GM19238 (cell line): ENCODE results near the gene TBX18.

Source experiments
- DNase-seq: peaks from one replicate; pipeline ENCODE4 v3.0.0; 2011; ENCODE audit warnings: low spot score; ENCODE audit not compliant: insufficient read length

The TBX18 gene

DNA sequence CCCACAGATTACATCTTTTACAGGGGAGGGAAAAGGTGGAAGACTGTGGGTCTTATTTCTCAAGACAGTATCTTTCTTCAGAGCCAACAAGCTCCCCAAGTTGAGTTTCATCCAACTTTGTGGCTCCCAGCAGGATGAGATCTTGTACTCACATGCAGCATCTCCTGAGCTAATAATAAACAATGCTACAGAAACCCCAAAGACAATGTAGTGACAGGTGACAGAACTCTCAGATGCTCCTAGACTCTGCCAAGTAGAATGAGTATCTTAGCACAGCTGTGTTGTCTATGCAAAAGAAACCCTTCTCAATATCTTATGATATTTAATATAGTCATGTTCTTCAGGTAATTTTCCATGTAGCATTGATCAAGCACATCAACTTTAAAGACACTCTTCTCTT lies 90.0 kb downstream of the TBX18 start:
- no peak for DNase-seq

DNA sequence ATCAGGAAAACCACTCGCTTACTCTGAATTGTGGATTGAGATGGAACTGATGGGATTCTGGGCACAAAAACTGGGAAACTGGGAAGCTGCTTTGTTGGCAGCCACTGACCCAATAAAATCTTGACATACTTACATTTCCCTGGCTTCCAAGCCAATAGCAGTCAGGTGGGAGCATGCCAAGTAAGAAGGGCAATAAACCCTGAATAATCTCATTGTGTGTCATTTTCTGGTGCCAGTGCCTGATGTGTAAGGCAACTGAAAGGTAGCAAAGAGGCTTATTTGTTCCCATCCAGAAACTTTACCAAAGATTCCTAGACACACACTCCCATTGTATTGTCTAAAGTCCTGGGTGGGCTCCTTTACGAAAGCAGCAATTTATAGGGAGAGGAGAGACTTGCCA lies 93.2 kb downstream of the TBX18 start:
- no peak for DNase-seq

DNA sequence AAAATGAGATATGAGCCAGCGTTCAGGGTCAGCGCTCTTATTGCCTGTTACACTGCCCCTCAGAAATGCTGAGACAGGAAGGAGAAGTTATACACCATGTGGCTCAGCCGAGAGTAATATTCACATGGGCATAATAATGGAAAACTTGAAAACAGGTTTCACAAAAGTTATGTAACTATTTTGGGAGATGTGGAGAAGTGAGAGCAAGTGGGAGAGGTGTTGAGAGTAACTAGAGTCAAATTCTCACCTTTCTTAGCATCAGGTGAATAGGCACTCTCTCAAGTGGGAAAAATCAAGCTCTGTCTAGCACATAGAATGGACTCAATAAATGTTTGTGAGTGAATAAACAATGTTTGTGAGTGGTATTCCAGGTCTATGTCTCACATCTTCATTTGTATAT lies 94.5 kb downstream of the TBX18 start:
- no peak for DNase-seq

DNA sequence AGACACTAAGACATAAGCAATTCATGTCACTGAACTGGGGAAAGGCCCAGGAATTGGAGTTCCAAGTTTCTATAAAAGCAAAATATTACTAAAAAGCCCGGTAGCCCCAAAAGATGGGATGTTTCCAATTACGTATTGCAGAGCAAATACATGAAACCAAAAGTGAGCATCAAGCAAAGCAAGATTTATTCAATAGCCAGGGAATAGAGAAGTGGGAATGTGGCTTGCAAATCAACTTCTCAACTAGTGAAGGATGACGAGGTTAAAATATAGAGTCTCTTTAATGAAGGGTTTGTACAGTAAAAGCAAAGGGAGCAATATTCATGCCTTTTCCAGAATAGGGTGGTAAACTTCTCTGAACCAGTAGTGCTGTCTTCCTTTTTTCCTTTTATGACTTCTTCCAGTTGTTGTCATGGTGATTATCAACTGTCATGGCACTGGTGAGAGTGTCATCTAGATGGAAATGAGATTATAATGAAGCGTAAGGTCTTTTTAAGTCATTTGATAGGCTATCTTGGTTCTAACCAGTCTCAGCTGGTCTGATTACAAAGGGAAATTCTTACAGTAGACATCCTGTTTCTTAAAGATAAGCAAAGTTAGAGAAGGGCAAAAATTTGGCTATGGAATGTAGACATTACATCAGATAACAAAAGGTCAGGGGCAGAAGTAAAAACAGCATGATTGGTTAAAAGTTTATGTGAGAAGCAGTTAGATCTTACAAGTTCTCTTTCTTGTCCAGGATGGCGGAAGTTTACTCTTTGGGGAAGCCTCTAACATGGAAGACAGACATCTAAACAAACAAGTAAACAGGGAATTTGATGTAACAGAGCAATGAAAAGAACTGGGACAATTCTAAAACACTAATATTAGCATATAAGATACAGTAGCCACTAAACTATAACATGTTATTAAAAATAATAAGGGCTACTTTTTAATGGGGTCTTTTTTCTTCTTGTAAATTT lies 96.9 kb downstream of the TBX18 start:
- DNase-seq, result no peak

DNA sequence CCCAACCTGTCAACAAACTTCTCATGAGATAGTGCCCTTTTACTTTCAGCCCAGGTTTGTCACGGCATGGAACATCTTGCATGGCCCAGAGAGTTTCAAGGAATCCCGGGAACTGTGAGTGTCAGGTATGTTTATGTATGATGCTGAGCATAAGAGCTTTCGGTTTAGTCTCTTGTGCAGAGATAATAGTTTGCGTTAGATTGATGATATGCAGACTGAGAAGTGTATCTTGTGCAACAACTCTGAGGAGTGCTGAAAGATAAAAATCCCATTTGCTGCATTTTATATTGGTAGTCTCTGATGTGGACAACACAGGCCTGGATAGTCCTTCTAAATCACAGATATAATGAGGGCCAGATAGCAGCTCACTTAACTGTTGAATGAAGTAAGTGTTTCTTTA lies 99.0 kb downstream of the TBX18 start:
- no peak for DNase-seq

DNA sequence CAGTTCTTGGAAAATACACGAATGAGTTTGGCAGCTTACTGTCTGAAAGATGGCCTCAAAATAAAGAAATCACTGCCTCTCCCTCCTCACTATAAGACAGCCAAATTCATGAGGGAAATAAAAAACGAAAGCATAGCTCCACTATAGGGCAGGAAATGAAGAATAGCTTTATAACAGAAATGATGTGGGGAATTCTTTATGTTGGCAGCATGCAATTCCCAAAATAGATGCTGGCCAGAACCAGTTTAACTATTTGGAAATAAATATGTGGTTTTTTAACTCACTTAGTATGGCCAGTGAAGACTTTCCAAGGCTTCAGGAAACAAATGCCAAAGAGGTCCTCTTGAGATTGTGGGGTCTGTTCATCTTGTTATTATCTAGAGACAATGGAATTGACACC lies 100.5 kb downstream of the TBX18 start:
- no peak for DNase-seq

DNA sequence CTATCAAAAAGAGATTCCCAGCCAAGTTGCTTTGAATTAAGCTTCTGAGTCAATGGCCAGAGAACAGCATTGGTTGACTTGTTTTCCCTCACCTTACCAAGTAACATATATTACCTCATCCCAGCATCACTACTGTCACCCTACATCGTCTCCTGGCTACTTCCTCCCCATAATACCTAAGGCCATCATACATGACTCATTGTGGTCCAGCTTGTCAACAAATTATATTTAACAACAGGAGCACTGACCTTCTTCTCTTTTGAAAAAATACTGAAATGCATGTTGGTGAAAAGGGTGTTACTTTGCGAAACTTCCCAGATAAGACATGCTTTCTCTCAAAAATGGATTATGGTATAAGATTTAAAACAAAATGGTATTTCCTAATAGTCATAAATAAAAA lies 106.9 kb downstream of the TBX18 start:
- no peak for DNase-seq

DNA sequence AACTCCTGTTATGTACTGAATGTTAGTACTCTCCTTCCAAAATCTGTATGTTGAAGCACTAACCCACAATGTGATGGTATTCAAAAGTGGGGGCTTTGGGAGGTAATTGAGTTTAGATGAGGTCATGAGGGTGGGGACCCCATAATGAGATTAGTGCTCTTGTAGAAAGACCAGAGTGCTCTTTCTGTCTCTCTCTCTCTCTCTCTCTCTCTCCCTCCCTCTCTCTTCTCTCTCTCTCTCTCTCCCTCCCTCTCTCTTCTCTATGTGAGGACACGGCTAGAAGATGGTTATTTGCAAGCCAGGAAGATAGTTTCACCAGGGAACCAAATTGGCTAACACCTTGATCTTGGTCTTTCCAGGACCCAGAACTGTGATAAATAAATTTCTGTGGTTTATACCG lies 107.4 kb downstream of the TBX18 start:
- no peak for DNase-seq

DNA sequence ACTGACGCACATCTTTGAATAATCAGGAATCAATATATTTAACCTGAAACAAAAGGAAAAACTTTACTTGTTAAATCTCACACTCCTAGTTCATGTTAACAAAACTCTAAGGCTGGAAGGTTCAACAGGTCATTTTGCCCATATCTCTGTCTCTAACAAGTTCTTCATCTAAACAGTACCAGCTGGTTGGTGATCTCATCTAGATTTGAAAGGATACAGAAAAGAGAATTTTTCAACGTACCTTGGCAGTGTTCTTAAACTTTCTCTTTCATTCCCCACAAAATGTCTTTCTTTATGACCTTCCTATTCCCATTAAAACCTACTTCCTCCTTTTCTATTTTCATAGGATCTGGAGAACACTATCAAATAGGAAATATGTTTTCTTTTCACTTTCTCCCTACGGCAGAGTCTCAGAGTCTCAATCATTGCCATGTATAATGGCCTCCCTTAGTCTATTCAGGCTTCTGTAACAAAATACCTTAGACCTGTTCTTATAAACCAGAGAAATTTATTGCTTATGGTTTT lies 111.3 kb downstream of the TBX18 start:
- no peak for DNase-seq

DNA sequence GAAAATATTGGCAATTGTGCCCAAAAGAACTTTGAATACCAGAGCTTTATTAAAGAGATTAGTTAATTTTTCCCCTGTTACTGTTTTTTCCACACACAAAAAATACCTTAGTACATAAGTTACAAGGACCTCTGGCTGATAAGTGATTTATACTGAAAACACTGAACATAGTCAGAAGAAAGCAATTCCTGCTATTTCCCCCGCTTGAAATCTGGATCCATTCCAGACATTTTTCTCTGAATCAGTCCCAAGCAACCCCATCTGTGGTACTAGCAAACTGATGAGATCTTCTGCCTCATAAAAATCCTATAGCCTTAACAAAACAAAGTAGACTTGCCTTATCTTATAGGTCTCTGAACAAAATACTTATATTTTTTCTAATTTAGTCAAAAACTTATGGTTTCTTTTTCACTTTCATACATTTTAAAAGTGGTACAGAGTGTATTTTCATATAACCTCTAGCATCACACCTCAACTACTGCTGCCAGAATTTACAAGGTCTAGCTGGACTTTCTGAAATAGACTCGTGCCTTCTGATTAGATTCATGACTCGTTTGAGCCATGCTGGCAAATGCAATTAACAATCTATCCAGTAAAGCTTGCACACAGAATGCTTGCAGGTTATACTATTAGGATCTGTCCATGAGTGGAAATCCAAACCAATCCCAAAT lies 111.9 kb downstream of the TBX18 start:
- no peak for DNase-seq

DNA sequence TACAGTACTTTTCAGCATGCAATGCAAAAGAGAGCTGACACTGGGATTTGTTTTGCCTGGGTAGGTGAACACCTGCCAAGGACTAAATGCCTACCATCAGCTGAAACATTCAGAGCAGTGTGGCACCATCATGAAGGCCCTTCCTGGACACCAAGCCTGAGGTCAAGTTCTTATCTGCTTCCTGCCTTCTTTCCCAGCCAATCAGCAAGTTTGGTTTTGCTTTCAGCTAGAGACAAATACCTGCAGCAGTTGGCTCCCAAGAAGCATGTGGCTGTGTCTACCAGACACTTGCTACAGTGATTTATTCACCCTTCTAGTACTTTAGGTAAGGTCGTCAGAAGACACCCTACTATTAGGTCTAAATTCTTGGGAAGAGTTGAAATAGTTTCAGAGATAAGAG lies 112.8 kb downstream of the TBX18 start:
- DNase-seq, result no peak

DNA sequence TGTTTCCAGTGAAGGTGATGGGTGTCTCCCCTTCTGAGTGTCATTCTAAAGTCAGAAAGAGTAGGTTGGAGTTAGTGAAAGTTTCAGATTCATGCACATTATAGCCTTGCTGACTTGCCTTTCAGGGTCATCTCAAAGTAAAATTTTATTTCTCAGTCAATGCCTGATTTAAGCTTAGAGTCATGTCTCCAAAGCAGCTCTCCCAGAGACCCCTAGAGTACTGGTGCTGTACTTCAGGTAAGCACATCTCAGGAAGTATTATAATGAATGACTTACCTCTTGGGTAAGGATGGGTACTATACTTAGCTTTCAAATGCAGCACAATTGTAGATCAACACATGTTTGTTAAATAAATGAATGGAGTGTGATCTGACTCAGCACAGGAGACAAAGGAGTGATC lies 116.0 kb downstream of the TBX18 start:
- DNase-seq, result no peak

DNA sequence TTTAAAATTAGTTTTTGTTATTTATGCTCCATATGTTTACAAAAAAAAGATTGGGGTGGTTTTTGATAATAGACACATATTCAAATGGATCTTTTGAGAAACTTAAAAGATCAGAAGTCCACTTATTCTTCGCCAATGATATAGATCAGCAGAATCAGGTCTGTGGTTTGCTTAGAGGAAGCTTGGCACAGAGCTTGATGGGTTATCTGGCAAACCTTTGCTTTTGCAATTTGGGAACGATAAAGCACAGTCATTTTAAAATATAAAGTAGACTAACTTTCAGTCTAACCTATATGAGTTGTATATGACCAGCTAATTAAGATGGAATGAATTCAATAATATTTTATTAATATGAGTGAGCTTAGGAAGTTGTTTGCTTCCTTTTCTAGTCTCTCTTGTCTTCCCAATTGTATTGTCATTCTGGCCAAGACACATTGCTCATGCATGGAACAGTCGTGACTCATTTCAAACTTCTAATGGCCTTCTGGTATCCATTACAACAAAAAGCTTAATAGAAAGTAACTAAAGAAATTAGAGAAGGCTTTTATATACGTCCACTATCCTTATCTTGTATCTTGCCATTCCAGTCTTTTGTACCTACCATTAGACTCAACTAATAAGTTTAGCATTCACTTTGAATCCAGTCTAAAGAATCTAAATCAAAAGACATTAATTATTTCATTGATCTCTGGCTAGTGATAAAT lies 118.7 kb downstream of the TBX18 start:
- DNase-seq, result no peak

DNA sequence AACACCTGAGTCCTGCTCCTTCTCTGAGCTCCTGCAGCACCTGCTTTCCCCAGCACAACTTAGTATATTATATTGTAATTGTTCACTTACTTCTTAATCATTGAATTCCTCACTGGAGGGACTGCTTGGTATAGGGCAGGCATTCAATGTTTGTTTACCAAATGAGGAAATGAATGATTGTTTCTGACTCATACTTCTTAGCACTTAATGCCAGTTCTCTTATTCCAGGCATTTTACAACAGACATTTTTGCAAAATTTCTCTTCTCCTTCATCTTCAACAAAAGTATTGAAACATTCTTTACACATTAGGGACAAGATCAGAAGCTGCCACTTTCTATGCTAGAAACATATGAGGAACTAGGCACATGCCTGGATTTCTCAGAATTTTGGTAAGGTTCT lies 119.4 kb downstream of the TBX18 start:
- DNase-seq, result no peak

DNA sequence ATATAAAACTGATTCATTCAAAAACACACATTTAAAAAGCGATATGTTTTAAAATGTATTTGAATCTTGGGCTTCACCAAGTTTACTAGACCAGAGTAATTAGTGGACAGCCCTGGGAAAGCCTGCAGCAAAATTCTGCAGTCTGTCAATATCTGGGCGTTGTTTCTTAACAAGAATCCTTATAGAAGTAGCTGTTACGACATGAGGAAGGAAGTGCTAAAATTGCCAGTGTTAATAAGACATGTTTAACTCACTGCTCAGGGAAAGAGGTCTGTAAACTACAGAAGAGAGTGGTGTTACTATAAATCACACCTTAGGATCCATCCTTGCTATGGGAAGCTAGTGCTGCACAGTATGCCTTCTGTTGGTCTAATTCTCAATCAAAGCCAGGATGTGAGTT lies 120.6 kb downstream of the TBX18 start:
- no peak for DNase-seq

DNA sequence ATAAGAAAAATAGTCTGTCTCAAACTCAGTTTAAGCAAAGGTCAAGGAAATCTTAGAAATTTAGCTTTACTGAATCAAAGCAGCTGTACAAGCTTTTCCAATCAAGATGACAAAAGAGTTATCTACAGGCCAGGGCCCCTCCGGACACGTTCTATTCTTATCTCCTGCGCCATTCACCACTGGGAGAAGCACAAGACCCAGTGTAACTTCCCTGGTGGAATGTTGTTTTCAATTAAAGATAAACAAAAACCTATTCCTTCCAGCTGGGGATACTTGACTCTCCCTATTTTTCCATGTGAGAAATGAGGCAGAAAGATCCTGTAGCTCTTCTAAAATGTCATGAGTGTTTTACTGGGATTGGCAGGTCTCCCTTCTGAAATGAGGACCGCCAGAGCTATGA lies 123.3 kb downstream of the TBX18 start:
- DNase-seq, result no peak

DNA sequence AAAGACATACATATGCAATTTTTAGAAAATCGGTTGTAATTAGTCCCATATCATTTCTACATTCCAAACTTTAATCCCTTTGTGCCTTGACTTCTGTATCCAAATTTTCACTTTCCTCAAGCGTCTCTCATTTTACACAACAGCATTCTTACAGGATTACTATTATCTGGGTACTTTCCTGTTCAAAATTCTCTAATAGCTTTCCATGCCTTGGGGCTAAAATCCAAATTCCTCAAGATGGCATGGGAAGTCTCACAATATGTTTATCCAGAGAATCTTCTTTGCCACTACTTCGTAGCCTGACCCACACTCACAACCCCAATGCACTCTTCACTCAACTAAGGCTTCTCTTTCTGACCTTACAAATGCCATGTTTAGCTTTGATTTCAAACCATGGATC lies 125.0 kb downstream of the TBX18 start:
- no peak for DNase-seq

DNA sequence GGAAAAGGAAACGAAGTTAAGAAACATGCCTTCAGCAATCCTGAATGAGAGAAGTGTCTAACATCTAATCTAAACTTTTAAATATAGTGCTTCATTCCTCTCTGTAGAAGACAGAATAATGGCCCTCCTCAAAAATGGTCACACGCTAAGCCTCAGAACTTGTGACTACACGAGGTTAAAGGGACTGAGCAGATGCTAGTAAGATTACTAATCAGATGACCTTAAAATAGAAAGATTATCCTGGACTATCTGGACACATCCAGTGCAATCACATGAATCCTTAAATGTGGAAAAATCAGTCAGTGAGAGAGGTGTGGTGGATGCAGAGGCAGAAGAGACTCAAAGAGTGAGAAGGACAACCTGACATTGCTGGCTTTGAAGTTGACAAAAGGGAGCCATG lies 126.1 kb downstream of the TBX18 start:
- no peak for DNase-seq
